Stimulated activated CD8-positive, alpha-beta memory T cell treated with anti-CD3 and anti-CD28 coated beads, Interleukin-12 subunit alpha, Interleukin-12 subunit beta, amount 100 ng/mL, for 1 hour (primary cell): ENCODE data around the gene LYZL2.
"Not testable (repeated sequence)": the region's sequence is repeated elsewhere in the genome, so short reads cannot be mapped to it uniquely, and the experiment has no call there.

Experiments
- DNase-seq: peaks from one replicate; pipeline ENCODE4 v3.0.0-alpha.2; 2020; ENCODE audit warnings: low read depth

LYZL2 gene

GRCh38 chr10:30637881-30638467 is 8.4 kb upstream of the LYZL2 start:
- no peak for DNase-seq

DNA sequence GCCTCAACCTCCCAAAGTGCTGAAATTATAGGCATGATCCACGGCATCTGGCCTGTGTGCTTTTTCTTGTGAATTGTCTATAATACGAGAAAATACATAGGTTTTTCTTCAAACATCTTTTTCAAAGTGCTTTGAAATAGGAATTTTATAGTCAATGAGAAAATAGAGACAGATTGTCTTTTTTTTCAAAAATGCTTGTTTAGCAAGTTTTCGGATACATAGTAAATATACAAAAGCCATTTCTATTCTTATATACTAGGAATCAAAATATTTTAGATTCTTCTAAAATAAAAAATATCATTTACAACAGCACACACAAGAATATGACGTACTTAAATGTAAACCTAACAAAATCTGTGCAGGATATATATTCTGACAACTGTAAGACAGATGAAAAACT is 1.6 kb upstream of the LYZL2 start:
- DNase-seq, result no peak

DNA sequence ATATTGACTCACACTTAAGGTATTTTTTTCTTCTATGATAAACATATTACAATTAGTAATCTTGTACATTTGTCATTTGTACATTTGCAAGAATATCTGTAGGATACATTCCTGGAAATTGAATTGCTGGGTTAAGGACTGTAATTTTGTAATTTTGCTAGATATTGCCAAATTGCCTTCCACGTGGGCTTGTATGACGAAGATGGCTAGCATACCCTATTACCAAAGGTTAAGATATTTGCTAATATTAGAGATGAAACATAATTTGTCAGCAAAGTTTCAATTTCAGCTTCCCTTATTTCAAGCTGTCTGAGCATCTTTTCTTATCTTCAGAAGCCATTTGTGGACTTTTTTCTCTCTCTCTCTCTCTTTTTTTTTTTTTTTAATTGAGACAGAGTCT is 1.0 kb upstream of the LYZL2 start:
- DNase-seq, result no peak

- not testable (repeated sequence) for DNase-seq
These were observed 977 bp downstream of the LYZL2 start for GRCh38 chr10:30628576-30628975.

GRCh38 chr10:30626837-30627236 is 2.7 kb downstream of the LYZL2 start:
- DNase-seq, result not testable (repeated sequence)

DNA sequence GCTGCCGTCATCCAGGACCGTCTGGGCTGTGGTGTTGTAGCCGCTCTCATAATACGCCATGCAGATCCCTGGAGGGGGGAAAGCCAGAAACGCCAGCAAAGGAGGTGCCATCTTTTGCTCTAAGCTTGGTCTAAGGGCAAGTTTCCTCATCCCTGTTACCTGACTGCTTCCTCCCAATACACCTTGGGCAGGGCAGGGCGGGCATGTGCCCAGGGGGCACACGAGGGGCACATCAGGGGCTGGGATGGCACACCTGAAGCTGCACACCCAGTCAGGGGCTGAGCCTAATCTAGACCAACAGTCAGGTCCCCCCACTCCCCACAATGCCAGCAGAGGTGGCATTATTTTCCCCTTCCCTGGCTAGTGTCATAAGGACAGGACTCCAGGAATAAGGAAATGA is 3.4 kb downstream of the LYZL2 start:
- DNase-seq, result not testable (repeated sequence)

DNA sequence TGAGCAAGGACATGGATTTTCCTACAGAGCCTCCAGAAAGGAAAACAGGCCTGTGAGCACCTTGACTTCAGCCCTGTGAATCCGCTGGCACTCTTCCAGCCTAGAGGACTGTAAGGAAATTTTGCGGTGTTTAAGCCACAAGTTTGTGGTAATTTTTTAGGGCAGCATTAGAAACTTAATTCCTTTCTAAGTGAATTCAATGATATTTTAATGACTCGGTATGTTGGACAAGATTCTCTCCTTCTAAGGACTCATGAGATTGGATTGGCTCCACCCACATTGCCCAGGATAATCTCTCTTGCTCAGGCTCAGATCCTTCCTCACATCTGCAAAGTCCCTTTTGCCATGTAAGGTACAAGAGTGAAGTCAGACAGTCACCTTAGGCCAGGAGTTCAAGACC is 4.5 kb downstream of the LYZL2 start:
- DNase-seq, result no peak

GRCh38 chr10:30619966-30620365 is 9.6 kb downstream of the LYZL2 start:
- no peak for DNase-seq

GRCh38 chr10:30617070-30617469 is 12.5 kb downstream of the LYZL2 start:
- DNase-seq, result no peak

DNA sequence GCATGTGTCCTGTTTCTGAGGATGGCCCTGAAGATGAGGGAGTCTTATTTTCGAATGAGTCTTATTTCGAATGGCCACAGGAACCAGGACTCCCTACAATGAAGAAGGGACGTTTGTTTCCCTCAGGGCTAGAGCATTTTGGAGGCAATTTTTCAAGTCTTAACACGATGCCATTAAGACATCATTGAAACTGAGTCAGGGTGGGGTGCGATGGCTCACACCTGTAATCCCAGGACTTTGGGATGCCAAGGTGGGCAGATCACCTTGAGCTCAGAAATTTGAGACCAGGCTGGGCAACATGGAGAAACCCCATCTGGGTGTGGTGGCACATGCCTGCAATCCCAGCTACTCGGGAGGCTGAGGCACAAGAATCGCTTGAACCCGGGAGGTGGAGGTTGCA is 18.5 kb downstream of the LYZL2 start:
- DNase-seq, result not testable (repeated sequence)

DNA sequence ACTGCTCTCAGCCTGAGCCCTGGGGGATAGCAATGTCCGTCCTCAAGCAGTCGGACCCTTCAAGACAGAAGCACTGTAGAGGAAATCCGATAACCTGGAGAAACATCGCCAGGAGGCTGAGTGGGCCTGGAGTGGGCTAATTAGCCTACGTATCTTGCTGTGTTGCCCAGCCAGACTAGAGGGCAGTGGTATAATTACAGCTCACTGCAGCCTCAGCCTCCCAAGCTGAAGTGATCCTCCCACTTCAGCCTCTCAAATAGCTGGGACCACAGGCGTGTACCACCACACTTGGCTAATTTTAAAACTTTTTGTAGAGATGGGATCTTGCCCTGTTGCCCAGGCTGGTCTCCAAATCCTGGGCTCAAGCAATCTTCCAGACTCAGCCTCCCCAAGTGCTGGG is 21.7 kb downstream of the LYZL2 start:
- no peak for DNase-seq

DNA sequence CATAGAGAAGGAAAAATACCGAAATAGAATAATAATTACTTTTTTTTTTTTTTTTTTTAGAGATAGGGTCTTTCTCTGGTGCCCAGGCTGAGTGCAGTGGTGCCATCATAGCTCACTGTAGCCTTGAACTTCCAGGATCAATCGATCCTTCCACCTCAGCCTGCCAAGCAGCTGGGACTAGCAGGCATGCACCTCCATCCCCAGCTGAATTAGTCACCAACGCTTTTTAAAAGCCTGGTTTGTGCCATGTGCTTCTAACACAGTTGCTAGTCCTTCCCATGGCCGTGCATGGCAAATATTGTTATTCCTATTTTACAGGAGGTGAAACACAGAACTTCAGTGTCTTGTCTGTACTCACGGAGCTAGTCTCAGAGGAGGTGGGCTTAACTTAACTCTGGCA is 23.2 kb downstream of the LYZL2 start:
- DNase-seq, result no peak

DNA sequence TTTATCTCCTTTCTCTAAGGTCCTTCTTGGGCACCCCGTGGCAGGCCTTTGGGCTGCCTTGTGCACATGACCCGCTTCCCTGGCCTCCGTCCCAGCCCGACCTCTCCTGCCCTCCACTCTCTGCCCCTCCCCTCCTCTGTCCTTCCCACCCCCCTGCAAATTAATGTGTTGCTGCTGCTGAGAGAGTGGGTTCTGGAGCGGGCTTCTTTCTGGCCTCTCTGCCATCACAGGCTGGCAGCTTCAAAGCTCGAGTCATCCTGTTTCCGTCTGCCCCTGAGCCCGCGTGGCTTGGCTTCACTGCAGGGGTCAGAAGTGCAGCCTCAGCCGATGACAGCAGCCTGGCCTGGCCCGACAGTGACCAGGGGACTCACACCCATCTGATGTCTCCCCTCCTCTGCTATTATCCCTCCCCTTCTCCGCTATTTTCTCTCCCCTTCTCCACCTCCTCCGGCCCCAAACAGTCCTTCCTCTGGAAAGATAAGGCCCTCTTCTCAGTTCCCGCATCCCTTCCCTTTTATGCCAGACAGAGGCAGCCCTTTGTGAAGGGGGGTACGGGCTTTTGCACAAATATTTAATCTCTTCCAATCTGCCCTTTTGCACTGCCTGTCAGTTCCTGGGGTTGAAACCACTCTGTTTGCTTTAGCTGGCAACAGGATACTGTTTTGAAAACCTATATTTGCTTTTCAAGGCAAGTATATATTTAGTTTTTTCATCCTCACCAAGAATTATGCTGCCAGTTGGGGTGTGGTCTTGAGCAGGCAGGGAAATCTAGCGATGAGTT is 24.0 kb downstream of the LYZL2 start:
- not testable (repeated sequence) for DNase-seq

DNA sequence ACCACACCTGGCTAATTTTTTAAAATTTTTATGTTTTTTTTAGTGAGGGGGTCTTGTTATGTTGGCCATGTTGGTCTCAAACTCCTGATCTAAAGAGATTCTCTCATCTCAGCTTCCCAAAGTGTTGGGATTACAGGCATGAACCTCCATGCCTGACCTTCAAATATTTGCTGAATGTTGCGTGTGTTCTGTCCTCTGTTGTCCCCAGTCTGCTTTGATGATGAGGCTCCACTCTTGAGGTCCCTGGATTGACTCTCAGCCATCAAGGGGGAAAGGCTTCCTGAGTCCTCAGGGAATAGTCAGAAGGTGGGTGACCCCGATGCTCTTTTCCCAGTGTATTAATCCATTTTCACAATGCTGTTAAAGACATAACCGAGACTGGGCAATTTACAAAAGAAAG is 26.0 kb downstream of the LYZL2 start:
- DNase-seq, result no peak

- no peak for DNase-seq
These were observed 26.8 kb downstream of the LYZL2 start for GRCh38 chr10:30602747-30603146.

GRCh38 chr10:30600005-30600404 is 29.5 kb downstream of the LYZL2 start:
- DNase-seq, result no peak

GRCh38 chr10:30598105-30598776 is 31.3 kb downstream of the LYZL2 start:
- no peak for DNase-seq

DNA sequence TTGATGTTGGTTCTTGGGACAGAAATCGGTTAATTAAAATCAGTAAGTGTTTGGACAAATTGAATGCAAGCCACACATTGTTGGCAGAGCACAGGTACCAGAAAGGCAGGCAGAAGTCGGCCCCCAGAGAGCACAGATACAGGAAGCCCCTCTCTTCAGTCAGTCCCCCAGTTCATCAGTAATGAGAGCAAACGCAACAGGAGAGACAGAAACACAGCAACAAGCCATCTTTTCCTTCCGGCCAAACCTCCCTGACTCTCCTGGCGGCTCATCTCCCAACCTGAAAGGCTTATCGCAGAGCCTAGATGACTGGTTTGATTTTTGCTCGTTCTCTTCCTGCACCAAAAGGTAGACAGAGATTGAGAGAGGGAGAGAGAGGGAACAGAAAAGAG is 32.1 kb downstream of the LYZL2 start:
- not testable (repeated sequence) for DNase-seq

DNA sequence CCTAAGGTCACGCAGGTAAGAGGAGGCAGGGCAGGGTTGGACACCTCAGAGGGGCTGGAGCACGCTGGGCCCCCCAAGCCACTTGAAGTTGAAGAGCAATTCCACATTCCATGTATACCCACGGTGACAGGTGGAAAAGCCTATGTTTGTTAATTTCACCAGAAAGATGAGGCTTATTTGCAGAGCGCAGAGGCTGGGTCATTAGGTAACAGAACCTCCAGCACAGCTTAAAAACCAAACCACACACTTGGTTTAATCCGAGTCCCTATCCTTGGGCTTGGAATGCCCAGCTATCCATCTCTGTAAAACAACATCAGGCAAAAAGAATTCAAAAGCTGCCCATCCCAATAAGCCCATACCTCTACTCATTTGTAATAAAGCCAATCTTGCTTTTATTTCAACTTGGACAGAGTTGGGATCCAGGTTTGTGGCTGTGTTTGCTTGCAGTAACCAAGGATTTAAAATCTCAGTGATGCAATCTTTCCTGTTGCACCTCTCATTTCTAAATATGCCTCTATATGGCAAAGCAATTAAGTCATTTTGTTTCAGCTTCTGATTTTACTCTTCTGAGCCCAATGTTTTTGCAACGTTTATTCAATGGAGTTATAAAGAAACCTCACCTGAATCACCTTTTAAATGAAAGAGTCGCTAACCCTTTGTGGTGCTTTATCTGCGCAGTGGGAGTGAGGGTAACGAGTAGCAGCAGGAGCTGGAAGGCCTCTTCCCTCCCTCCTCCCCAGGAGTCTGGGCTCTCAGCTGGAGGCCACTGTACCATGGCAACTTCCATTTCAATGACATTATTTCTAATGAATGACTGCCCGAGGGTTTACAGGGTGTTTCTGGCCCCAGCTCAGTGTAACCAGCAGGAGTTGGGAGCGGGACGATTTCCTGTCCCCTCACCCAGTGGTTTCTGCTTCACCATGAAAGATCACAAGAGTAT is 32.8 kb downstream of the LYZL2 start:
- DNase-seq, result not testable (repeated sequence)

- no peak for DNase-seq
These were observed 33.5 kb downstream of the LYZL2 start for GRCh38 chr10:30596013-30596412.

- no peak for DNase-seq
These were observed 35.5 kb downstream of the LYZL2 start for GRCh38 chr10:30594077-30594476.

DNA sequence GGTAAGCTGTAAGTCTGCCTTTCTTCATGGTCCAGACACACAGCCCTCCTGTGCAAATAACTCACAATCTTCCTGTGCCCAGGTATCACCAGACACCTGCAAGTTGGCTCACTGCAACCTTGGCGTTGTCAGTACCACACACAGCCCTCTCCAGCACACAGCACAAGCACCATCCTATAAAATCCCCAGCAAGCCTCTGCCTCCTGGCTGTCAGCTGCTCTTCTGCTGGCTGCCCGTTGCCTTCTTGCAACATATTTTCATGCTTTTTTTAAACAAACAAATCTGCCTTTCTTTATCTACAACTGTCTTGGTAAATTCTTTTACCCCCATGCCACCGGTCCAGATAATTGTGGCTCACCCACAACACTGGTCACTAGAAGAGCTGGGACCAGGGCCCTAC is 36.8 kb downstream of the LYZL2 start:
- DNase-seq, result not testable (repeated sequence)
